ENCODE measurements around the gene TOP2A. TPM values are rescaled to one million over a fixed set of nuclear protein-coding genes. Genes with fewer than 3 reads are reported as not detected.

The TOP2A gene
- total RNA-seq, 6 experiments from 2014 or later: 0.22 to 7.3 (median 3.0) TPM

DNA sequence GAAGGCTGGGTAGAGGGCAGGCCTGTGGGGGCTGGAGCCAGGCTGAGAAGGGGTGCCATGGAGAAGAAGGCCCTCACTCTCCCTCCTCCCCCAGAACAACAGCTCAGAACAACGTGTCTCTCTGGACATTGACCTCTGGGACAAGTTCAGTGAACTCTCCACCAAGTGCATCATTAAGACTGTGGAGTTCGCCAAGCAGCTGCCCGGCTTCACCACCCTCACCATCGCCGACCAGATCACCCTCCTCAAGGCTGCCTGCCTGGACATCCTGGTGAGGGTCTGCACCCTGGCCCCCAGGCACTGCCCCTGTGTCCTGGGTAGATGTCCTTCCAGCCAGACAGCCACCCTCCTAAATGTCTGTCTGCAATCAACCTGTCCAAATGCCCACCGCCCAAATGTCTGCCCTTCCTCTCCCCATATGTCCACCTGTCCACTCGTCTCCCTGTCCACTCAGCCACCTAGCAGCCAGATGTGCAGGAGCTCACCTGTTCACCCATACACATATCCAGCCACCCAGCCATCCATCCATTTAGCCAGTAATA lies 65.4 kb downstream of the TOP2A start:
- WGBS (ENCODE audit: insufficient coverage, low coverage, low lambda C conversion rate, missing lambda C conversion rate): 23% methylated on average over 7 of the region's 7 CpGs
- ATAC-seq (peak; percentile 32 to 59 (median 48)), DNase-seq (peak in 1 of 3 donors; percentile 76)
- no peaks in the 10 kb centered on the region for H3K9me3 ChIP-seq
- peaks cover 9 to 87% (median 45%) of the 10 kb centered on the region in 4 donors for H3K4me1 ChIP-seq
- peaks cover 0 to 30% (median 14%) of the 10 kb centered on the region in 4 donors for H3K36me3 ChIP-seq
- intact Hi-C loops (cut with DNase I): loop anchor here in 1 of 2 donors (5.0 kb wide), 1 partner anchor 45 kb away; the partner anchor contains the start of gene RARA
- H3K4me3 ChIP-seq: peak overlapping the region in 2 of 3 donors; percentile 42 to 44
- TF ChIP-seq POLR2A (IDR thresholded peaks at IDR 0.05): no peak
- TF ChIP-seq, protein P1, sequence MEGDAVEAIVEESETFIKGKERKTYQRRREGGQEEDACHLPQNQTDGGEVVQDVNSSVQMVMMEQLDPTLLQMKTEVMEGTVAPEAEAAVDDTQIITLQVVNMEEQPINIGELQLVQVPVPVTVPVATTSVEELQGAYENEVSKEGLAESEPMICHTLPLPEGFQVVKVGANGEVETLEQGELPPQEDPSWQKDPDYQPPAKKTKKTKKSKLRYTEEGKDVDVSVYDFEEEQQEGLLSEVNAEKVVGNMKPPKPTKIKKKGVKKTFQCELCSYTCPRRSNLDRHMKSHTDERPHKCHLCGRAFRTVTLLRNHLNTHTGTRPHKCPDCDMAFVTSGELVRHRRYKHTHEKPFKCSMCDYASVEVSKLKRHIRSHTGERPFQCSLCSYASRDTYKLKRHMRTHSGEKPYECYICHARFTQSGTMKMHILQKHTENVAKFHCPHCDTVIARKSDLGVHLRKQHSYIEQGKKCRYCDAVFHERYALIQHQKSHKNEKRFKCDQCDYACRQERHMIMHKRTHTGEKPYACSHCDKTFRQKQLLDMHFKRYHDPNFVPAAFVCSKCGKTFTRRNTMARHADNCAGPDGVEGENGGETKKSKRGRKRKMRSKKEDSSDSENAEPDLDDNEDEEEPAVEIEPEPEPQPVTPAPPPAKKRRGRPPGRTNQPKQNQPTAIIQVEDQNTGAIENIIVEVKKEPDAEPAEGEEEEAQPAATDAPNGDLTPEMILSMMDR (IDR thresholded peaks at IDR 0.05): no peak
- H3K27me3 ChIP-seq: no peaks in the 10 kb centered on the region
- H3K27ac ChIP-seq: peak overlapping the region; percentile 31 to 91 (median 73)

DNA sequence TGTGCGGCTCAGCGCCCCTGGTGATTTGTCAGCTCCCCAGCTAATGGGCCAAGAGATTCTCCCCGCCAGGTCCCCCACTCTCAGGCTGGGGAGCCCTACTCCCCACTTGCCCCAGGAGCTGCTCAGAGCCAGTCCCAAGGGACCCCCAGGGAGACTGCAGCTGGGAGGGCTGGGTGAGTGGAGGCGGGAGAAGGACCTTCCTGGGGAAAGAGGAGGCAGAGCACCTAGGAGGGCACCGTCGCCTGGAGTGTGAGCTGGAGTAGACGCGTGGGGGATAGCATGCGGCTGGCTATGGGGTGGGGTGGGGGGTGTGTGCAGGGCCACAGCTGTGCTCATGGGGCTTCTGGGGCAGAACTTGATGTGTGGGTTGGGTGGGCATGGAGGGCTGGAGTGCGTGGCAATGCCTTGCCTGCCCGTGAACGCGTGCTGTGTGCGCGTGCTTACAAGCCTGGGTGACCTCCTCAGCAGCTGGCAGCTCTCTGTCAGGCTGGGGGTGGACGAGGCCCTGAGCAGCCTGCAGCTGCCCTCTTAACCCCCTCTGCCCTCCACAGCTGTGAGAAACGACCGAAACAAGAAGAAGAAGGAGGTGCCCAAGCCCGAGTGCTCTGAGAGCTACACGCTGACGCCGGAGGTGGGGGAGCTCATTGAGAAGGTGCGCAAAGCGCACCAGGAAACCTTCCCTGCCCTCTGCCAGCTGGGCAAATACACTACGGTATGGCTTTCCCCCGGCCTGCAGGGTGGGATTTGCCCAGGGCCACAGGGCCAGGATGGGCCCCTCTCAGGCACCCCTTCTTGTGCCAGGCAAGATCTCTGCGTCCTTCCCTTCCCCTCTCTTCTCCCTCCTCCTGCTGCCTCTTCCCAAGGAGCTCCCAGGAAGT lies 66.1 kb downstream of the TOP2A start:
- DNase-seq: peak; percentile 42 to 73 (median 71)
- Histone ChIP-seq H3K36me3 (peaks cover 0 to 30% (median 14%) of the 10 kb centered on the region in 4 donors), H3K4me3 (peak overlapping the region in 2 of 3 donors; percentile 42 to 44), H3K9me3 (no peaks in the 10 kb centered on the region), H3K4me1 (peaks cover 9 to 94% (median 50%) of the 10 kb centered on the region in 4 donors), H3K27me3 (no peaks in the 10 kb centered on the region), H3K27ac (peak overlapping the region; percentile 31 to 91 (median 73))
- WGBS (ENCODE audit: insufficient coverage, low coverage, low lambda C conversion rate, missing lambda C conversion rate): 38% methylated on average over 13 of the region's 27 CpGs
- intact Hi-C loops (cut with DNase I): loop anchor here in 1 of 2 donors (5.0 kb wide), 1 partner anchor 44 kb away; the partner anchor contains the start of gene RARA
- TF ChIP-seq, protein P1 (IDR thresholded peaks at IDR 0.05): no peak
- TF ChIP-seq POLR2A (IDR thresholded peaks at IDR 0.05): no peak
- peak; percentile 0 to 21 (median 12) for ATAC-seq

DNA sequence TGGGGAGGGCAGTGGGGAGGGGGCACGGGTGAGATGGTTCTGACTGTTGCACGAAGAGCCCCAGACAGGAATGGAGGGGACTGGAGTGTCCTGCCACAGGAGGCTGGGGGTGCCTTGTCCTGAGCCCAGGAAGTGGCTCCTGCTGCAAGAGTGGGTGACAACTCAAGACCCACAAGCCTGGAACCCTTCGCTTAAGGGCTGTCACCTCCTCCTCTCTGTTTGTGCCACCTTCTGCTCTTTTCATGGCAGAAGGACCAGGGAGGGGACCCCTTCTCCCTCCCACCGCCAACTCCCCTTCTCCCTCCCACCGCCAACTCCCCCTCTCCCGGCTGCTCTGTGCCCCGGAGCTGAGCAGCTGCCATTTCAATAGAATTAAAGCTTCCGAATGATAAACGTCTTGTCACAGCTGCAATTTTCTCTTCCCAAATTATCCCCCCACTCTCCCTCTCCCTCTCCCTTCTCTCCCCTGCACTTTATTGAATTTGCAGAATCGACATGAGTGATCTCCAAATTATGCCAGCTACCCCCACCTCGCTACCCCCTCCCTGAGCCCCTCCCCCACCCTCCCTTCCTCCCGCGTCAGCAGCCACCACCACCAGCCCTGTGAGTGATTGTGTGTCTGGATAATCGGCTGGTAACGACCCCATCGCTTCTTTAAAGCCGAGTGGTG lies 66.9 kb downstream of the TOP2A start:
- Histone ChIP-seq H3K4me1 (peaks cover 9 to 99% (median 53%) of the 10 kb centered on the region in 4 donors), H3K27me3 (no peaks in the 10 kb centered on the region), H3K36me3 (peaks cover 0 to 23% (median 10%) of the 10 kb centered on the region in 4 donors), H3K27ac (peak overlapping the region in 2 of 3 donors; percentile 31 to 91), H3K4me3 (no peak overlapping the region), H3K9me3 (no peaks in the 10 kb centered on the region)
- intact Hi-C loops (cut with DNase I): loop anchor here in 1 of 2 donors (5.0 kb wide), 1 partner anchor 44 kb away; the partner anchor contains the start of gene RARA
- TF ChIP-seq POLR2A (IDR thresholded peaks at IDR 0.05): no peak
- TF ChIP-seq, protein P1 (IDR thresholded peaks at IDR 0.05): no peak
- DNase-seq: no peak
- 39% methylated on average over 15 of the region's 17 CpGs for WGBS (ENCODE audit: insufficient coverage, low coverage, low lambda C conversion rate, missing lambda C conversion rate)
- ATAC-seq: no peak
